ENCODE results near the gene PRSS27.
"Not testable (repeated sequence)": the region's sequence is repeated elsewhere in the genome, so short reads cannot be mapped to it uniquely, and the experiment has no call there.

The PRSS27 gene

GRCh38 chr16:2673066-2673999 lies 46.7 kb downstream of the PRSS27 start:
- peak; percentile 80 for DNase-seq (ENCODE audit: low read depth)

- no peak for DNase-seq (ENCODE audit: low read depth)
Measured at GRCh38 chr16:2671741-2672140, 48.3 kb downstream of the PRSS27 start.

- DNase-seq (ENCODE audit: low read depth) = not testable (repeated sequence)
Measured at GRCh38 chr16:2671193-2671592, 48.8 kb downstream of the PRSS27 start.

GRCh38 chr16:2670017-2670416 lies 50.0 kb downstream of the PRSS27 start:
- not testable (repeated sequence) for DNase-seq (ENCODE audit: low read depth)

- not testable (repeated sequence) for DNase-seq (ENCODE audit: low read depth)
Measured at GRCh38 chr16:2669587-2669986, 50.4 kb downstream of the PRSS27 start.

DNA sequence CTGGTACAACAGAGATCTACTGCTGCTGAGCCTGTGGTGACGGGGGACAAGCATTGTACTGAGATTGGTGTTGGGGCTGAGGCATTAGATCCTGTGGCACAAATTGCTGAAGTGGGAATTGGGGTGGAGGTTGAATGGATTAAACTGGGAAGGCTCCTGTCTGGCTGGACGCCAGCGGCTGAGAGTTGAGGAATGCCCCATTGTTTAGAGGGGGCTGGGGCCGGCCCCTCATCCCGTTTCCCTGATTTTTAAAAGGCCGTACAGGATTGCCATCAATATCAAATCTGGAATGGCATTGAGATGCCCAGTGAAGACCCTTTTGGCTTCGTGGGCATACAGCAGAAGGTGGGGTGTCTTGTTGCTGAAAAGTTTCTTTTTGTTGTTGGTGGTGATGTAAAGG lies 53.4 kb downstream of the PRSS27 start:
- DNase-seq (ENCODE audit: low read depth) = not testable (repeated sequence)

GRCh38 chr16:2664574-2664982 lies 55.4 kb downstream of the PRSS27 start:
- DNase-seq (ENCODE audit: low read depth) = no peak

- no peak for DNase-seq (ENCODE audit: low read depth)
Measured at GRCh38 chr16:2663553-2664546, 56.2 kb downstream of the PRSS27 start.

All from fibroblast of the conjunctiva (primary cell).